ENCODE results near the gene LPAR3.
A peak's percentile ranks its signal among the peaks of the same experiment; 100 is the strongest.
"Not testable (repeated sequence)": the region's sequence is repeated elsewhere in the genome, so short reads cannot be mapped to it uniquely, and the experiment has no call there.

Gene LPAR3

DNA sequence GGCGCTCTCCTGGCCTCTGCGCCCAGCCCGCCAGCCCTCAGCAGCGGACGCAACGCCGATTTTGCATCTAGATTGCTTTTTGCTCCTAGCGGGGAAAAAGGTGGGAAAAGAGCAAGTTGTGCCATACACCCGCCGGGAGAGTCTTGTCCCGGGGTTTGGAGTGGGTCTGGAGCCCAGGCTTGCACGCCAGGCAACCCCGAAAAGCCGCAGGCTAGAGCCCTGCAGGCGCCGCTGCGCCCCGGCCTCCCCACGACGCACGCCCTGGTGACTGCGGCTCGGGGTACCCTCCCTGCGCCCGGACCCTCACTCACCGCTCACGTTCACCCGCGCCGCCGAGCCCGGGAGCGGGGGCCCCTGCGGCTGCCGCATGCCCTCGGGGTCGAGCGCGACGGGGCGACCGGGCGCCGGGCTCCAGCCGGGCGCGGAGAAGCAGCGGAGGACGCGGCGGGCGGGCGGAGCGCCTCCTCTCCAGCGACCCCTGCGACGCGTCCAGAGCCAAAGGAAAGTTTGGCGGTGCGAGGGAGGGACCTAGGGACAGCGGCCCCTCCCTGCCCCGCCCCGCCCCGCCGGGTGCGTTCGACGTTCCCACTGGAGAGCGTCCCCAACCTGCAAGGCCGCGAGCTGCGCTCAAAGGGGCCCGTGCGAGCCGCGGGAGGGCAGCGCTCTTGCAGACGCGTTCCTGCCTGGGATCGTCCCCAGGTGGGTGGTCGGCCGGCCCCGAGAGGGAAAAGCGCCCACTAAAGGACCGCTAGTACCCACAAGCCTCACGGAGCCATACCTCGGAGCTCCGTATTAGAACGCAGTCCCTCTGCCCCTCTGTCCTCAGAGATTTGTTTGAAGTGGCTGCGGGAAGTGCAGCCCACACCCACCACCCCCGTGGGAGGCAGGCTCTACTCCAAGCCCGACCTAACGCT lies at the start of gene LPAR3:
TSS of gene LPAR3 (minus strand) at position 502 of the 914 bp plus-strand sequence. CDS start 27,086 bp downstream, outside the sequence.
- peak in 1 of 2 experiments; percentile 15 for DNase-seq

GRCh38 chr1:84941843-84942242 lies 48.8 kb upstream of the LPAR3 start:
- no peak for DNase-seq

- DNase-seq = no peak
These were observed 47.5 kb upstream of the LPAR3 start for GRCh38 chr1:84940481-84940880.

DNA sequence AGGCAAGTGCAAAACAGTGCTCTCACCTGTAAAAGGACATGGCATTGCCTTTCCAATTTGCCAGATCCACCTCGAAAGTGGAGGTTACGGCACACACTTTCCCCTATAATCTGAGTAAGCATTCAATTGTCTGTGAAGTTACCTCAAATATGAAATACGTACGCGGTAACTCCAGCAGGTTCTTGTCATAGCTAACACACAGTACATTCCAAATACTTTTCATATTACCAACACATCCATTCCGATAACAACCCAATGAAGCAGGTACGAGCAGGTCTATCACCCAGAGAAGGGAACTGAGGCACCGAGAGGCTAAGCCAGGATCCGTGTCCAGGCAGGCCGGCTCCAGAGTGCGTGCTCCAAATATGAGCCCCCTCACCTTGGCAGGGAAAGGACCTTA lies 46.8 kb upstream of the LPAR3 start:
- no peak for DNase-seq

DNA sequence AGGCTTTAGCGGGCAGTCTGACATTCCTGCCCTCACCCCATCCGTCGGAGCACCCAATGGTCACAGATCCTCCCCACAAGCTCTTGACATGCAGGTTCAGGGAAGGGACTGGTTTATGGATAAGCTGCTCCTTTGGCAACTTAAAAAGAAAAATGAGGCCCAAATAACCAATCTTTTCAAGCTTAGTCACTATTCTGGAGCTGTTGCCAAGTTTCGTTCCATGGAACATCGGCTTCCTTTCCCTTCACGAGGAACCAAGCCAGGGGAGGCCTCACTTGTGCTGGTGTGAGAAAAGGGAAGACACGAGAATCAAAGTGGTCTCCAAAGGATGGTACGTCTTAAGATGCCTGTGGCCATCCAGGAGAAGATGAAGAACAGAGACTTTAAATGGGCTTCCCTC lies 46.1 kb upstream of the LPAR3 start:
- DNase-seq = no peak

DNA sequence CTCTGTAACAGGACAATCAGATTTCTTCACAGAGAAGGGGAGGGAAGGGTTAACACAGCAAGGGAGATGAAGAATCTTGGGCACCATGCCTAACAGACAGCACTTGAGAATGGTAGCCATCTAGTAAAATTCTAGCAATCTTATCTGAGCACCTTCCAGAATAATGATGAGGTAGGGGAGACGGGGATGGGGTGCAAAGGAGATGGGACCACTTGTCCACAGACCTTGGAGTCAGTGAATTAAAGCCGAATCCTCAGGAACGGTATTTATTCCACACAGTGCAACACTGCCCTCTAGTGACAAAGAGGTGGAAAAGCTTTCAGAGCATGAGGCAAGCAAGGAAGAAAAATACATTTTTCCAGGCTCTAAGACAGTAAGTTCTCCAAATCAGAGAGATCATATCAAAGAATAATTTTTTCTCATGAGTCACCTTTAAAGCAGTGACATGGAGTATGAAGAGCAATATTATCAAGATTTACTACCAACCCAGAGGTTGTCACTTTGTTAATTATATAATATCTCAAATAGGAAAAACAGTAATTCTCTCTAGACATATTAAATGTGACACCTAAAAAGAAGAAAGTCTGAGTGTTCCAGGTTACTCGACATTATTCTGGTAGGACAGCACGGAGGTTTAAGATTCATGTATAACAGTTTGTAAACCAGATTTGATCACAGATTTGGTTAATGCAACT lies 43.3 kb upstream of the LPAR3 start:
- peak in 1 of 2 experiments; percentile 28 for DNase-seq

DNA sequence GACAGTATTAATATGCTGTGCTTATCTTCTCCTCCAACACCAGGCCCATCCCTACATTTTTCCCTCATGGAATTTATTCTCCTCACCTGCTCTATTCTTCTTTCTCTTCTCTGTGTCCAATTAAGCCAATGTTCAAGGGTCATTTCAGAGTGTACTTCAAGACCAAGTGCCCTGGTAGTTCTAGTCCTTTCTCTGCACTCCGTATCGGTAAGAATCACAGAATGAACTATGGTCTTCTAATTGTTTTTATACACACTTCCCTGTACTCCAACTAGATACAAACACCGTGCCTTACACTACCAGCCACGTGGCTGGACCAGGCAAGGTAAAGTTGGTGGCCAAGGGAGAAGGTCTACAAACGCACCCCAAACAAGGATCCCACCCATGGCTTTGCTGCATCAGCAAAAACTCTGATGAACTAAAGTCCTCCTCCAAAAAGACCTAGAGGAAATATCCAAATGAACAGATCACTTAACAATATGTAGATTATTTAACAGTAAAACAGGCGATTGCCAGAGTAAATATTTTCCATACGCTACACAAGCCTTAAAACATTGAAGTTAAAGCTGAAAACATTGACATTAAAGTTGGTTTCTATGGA lies 40.1 kb upstream of the LPAR3 start:
- DNase-seq = no peak

DNA sequence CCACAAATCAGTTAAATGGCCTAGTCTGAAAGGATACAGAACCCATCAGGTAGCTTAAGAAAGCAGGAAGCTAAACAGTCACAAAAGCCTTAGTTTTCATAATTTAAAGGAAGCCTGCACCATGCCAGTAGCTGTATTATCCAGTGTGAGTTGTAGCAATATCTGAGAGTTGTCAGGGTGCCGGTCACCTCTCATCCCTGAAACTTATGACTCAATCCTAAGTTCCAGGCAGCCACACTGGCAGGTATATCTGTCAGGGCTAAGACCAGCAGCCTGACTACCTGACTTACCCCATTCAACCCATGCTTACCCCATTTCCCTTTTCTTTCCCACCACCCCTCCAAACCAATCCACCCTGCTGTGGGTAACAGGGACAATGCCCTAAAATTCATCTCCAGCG lies 37.8 kb upstream of the LPAR3 start:
- DNase-seq = no peak

- no peak for DNase-seq
These were observed 37.3 kb upstream of the LPAR3 start for GRCh38 chr1:84930329-84930728.

DNA sequence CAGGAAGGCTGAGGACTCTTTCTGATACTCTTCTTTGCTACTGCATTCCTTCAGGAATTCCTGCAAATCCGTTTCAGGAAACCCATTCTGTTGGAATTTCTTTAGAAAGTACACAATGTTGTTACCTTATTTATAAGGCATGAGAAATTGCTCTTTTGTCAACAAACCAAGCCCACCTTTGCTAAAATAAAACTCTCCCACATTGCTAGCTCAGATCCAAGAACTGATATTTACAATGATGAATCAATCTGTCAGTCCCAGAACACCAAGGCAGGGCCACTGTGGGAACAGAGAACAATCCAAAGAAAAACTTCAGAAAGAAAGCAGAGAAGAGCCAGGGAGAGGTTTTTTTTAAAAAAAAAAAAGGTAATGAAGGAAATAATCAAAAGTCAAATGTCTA lies 36.6 kb upstream of the LPAR3 start:
- no peak for DNase-seq

DNA sequence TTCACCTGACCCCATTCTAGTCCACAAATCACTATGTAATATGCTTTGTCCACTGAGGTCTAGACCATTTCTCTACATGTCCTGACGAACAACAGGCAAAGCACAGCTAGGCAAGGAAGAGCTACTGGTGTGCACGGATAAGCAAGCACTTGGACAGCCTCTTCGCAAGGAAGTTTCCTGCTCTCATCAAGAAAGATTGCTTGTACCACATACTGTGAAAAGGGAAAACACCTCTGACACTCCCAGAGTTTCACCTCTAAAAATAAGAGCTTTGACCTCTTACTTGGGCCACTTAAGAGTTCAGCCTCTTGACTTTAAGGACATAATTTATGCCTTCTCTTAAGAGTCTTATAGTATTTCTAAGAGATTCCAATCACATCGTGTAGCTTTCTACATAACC lies 36.0 kb upstream of the LPAR3 start:
- DNase-seq = no peak

GRCh38 chr1:84923317-84923716 lies 30.3 kb upstream of the LPAR3 start:
- no peak for DNase-seq

DNA sequence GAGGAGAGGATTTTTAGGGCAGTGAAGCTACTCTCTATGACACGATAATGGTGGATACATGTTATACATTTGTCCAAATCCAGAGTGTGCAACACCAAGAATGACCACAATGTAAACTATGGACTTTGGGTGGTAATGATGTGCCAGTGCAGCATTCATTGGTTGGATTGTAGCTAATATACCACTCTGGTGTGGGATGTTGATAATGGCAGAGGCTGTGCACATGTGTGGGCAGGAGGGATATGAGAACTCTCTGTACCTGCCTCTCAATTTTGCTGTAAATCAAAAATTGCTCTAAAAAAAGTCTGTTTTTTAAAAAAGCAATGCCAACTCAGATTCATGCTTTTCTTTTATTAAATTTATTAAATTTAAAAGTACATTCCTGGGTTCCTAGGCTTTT lies 27.2 kb upstream of the LPAR3 start:
- no peak for DNase-seq

GRCh38 chr1:84919461-84919970 lies 26.5 kb upstream of the LPAR3 start:
- DNase-seq = no peak

DNA sequence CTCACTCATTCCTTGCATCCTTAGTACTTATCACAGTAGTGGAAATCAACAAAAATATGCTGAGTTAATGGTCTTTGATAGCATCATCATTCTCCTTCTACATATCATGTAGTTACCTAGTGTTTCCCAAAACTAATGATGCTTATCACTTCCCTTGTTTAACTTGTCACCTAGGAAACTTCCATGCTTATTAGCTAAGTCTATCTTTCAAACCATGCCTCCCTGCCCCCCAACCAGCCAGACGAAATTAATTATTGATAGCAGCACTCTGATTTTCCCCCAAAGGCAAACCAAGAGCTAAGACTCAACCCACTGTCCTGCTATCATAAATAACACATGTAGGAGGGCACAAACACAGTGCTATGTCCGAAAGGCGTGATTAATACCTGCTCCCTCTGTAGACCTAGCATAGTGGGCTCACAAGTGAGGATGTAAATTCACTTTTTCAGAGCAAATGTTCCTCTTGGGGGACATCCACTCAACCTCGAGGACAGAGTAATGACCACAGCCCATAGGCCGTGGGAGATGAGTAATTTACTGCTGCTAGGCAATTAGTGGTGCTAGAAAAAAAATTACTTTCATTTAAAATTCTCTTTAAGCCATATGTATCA lies 25.8 kb upstream of the LPAR3 start:
- no peak for DNase-seq

DNA sequence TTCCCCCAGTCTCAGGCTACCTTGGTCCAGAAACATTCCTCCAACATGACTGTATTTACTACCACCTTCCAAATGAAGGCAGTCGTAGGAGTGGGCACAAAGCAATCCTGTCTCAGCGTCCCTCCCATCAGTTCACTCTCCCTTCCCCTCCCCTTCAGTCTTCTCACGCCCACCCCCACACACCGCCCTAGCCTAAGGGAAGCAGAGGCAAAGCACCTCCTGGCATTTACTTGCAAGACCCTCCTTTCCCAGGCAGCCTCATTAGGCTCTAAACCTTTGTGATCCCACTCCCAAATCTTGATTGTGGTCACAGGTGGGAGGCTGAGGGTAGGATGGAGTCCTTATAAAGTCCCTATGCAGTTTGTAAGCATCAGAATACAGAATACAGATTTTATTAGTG lies 23.9 kb upstream of the LPAR3 start:
- no peak for DNase-seq

- no peak for DNase-seq
These were observed 20.5 kb upstream of the LPAR3 start for GRCh38 chr1:84913555-84913892.

GRCh38 chr1:84912726-84913554 lies 19.9 kb upstream of the LPAR3 start:
- no peak for DNase-seq

- DNase-seq = not testable (repeated sequence)
These were observed 15.9 kb upstream of the LPAR3 start for GRCh38 chr1:84908746-84909464.

- DNase-seq = no peak
These were observed 14.3 kb upstream of the LPAR3 start for GRCh38 chr1:84907095-84907827.

DNA sequence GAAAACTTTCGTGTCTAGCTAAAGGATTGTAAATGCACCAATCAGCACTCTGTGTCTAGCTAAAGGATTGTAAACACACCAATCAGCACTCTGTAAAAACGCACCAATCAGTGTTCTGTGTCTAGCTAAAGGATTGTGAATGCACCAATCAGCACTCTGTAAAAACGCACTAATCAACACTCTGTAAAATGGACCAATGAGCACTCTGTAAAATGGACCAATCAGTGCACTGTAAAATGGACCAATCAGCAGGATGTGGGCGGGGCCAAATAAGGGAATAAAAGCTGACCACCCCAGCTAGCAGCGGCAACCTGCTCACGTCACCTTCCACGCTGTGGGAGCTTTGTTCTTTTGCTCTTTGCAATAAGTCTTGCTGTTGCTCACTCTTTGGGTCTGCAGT lies 9.7 kb upstream of the LPAR3 start:
- not testable (repeated sequence) for DNase-seq
